ENCODE results near the gene BEX4. TPM values are rescaled to one million over a fixed set of nuclear protein-coding genes. Genes with fewer than 3 reads are reported as not detected.

Gene BEX4
- total and polyA plus RNA-seq, 2 experiments from 2014 or later, result 39.3 to 135 TPM

- H3K4me1 ChIP-seq (ENCODE audit: insufficient read depth), result no peaks in the 10 kb centered on the region
- DNase-seq (ENCODE audit: low spot score) (no peak), ATAC-seq (no peak)
- no peaks in the 10 kb centered on the region for H3F3A ChIP-seq (replicated peaks; ENCODE audit: low read depth)
- no peak overlapping the region for H3K4me3 ChIP-seq
- no peak overlapping the region for H3K4me3 Mint-ChIP-seq
- TF ChIP-seq ETS1 (IDR thresholded peaks at IDR 0.05), result no peak
- no peak for TF ChIP-seq ZNF114 (CRISPR knock-in tag; IDR thresholded peaks at IDR 0.05)
- no peak for TF ChIP-seq JUNB (IDR thresholded peaks at IDR 0.05; ENCODE audit: unreplicated experiment)
- TF ChIP-seq, protein P1, sequence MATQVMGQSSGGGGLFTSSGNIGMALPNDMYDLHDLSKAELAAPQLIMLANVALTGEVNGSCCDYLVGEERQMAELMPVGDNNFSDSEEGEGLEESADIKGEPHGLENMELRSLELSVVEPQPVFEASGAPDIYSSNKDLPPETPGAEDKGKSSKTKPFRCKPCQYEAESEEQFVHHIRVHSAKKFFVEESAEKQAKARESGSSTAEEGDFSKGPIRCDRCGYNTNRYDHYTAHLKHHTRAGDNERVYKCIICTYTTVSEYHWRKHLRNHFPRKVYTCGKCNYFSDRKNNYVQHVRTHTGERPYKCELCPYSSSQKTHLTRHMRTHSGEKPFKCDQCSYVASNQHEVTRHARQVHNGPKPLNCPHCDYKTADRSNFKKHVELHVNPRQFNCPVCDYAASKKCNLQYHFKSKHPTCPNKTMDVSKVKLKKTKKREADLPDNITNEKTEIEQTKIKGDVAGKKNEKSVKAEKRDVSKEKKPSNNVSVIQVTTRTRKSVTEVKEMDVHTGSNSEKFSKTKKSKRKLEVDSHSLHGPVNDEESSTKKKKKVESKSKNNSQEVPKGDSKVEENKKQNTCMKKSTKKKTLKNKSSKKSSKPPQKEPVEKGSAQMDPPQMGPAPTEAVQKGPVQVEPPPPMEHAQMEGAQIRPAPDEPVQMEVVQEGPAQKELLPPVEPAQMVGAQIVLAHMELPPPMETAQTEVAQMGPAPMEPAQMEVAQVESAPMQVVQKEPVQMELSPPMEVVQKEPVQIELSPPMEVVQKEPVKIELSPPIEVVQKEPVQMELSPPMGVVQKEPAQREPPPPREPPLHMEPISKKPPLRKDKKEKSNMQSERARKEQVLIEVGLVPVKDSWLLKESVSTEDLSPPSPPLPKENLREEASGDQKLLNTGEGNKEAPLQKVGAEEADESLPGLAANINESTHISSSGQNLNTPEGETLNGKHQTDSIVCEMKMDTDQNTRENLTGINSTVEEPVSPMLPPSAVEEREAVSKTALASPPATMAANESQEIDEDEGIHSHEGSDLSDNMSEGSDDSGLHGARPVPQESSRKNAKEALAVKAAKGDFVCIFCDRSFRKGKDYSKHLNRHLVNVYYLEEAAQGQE (IDR thresholded peaks at IDR 0.05; ENCODE audit: unreplicated experiment), result no peak
- TF ChIP-seq EZH2 (IDR thresholded peaks at IDR 0.05; ENCODE audit: low read depth, unreplicated experiment), result no peak
- H4K20me1 ChIP-seq (replicated peaks; ENCODE audit: insufficient read depth), result no peaks in the 10 kb centered on the region
- no peaks in the 10 kb centered on the region for H3K36me3 Mint-ChIP-seq (ENCODE audit: low read depth)
- no peak overlapping the region for H2AFZ ChIP-seq
- no peak overlapping the region for H3K27ac Mint-ChIP-seq
- no peaks in the 10 kb centered on the region for H3K79me2 ChIP-seq (replicated peaks; ENCODE audit: insufficient read depth)
- no peaks in the 10 kb centered on the region for H3K9me3 Mint-ChIP-seq
- no peaks in the 10 kb centered on the region for H3K27me3 Mint-ChIP-seq (ENCODE audit: insufficient read depth, low read depth, poor library complexity)
- no peak overlapping the region for H3K4me2 ChIP-seq
- no peaks in the 10 kb centered on the region for H3K9me2 ChIP-seq (ENCODE audit: insufficient read depth)
- H3K36me3 ChIP-seq (ENCODE audit: insufficient read depth), result no peaks in the 10 kb centered on the region
- no peak overlapping the region for H3K27ac ChIP-seq (ENCODE audit: low read depth)
- no peaks in the 10 kb centered on the region for H3K27me3 ChIP-seq (ENCODE audit: insufficient read depth)
- H3K4me1 Mint-ChIP-seq, result peaks cover 10% of the 10 kb centered on the region
Measured at GRCh38 chrX:103210056-103210455, 4.9 kb upstream of the BEX4 start.

DNA sequence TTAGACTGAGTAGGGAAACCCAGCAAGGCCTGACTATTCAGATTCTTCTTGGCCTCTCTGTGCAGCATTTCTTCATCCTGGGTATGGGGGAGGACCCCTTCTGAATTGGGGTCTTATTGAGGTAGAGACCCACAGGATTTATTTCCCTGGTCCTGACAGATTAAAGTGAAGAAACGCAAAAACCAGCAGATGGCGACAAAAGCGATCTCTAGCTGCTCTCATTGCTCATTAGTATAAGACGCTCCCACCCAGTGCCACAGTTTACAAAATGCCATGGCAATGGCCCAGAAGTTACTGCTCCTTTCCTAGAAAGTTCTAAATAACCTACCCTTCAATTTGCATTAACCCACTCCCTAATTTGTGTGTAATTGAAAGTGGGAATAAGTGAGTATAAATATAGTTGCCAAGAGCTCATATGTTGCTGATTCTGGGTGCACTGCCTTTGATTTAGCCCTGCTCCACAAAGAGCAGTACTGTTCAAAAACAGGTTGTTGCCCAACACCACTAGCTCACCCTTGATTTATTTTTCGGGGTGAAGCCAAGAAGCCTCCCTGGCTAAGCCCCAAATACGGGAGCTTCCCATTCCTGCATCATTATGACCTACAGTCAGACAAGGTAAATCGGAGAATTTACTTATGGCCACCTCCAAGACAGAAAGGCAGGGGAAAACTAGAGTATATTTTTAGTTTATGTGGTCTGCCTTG, 3.7 kb upstream of the BEX4 start:
- TF ChIP-seq, protein P2, sequence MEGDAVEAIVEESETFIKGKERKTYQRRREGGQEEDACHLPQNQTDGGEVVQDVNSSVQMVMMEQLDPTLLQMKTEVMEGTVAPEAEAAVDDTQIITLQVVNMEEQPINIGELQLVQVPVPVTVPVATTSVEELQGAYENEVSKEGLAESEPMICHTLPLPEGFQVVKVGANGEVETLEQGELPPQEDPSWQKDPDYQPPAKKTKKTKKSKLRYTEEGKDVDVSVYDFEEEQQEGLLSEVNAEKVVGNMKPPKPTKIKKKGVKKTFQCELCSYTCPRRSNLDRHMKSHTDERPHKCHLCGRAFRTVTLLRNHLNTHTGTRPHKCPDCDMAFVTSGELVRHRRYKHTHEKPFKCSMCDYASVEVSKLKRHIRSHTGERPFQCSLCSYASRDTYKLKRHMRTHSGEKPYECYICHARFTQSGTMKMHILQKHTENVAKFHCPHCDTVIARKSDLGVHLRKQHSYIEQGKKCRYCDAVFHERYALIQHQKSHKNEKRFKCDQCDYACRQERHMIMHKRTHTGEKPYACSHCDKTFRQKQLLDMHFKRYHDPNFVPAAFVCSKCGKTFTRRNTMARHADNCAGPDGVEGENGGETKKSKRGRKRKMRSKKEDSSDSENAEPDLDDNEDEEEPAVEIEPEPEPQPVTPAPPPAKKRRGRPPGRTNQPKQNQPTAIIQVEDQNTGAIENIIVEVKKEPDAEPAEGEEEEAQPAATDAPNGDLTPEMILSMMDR (conservative IDR thresholded peaks at IDR 0.05; ENCODE audit: low read depth in 2 of 2), result peak; percentile 56 to 71
- TF ChIP-seq, protein P1 (IDR thresholded peaks at IDR 0.05; ENCODE audit: unreplicated experiment), result no peak
- Histone ChIP-seq H3K9me2 (ENCODE audit: insufficient read depth) (no peaks in the 10 kb centered on the region), H4K20me1 (replicated peaks; ENCODE audit: insufficient read depth) (no peaks in the 10 kb centered on the region), H3K79me2 (replicated peaks; ENCODE audit: insufficient read depth) (peaks cover 2% of the 10 kb centered on the region; the same call in 1 of the 2 replicates), H3K4me1 (ENCODE audit: insufficient read depth) (0 out of 2 replicates have a peak, but pooled peaks cover 2% of the 10 kb centered on the region), H3K36me3 (ENCODE audit: insufficient read depth) (no peaks in the 10 kb centered on the region), H3F3A (replicated peaks; ENCODE audit: low read depth) (no peaks in the 10 kb centered on the region), H3K4me2 (no peak overlapping the region), H3K4me3 (no peak overlapping the region), H3K27ac (ENCODE audit: low read depth) (no peak overlapping the region), H3K27me3 (ENCODE audit: insufficient read depth) (no peaks in the 10 kb centered on the region), H2AFZ (no peak overlapping the region)
- ATAC-seq, result peak; percentile 18
- peaks cover 2% of the 10 kb centered on the region for H3K27me3 Mint-ChIP-seq (ENCODE audit: insufficient read depth, low read depth, poor library complexity)
- no peak overlapping the region for H3K27ac Mint-ChIP-seq
- peaks cover 13% of the 10 kb centered on the region for H3K4me1 Mint-ChIP-seq
- peak; percentile 76 for DNase-seq (ENCODE audit: low spot score)
- H3K36me3 Mint-ChIP-seq (ENCODE audit: low read depth), result peaks cover 5% of the 10 kb centered on the region; the same call in 2 of the 3 replicates
- H3K9me3 Mint-ChIP-seq, result no peaks in the 10 kb centered on the region
- no peak overlapping the region for H3K4me3 Mint-ChIP-seq

Measured in GM23338 (cell line).